T-helper 2 cell (primary cell): ENCODE data around the gene COP1.

Experiments used
- DNase-seq, 5 experiments: peaks; one replicate each; pipeline versions ENCODE4 v3.0.0 to v3.0.0-alpha.2; 2012 to 2022

COP1 gene

DNA sequence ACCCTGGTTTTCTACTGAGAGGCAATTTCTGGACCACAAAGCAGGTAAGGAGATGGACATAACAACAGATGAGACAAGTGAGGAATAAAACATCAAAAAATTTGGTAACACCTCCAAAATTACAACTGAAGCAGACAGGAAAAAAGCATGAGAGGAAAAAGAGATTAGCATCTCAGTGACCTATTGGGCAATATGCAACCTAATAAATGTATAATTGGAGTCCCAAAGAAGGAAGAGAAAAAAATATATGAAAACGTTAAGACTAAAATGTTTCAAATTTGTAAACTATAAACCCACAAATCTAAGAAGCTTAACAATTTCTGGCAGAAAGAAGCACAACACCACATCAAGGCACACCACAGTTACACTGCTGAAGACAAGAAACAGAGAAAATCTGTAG is 255.5 kb downstream of the COP1 start:
- DNase-seq = no peak

DNA sequence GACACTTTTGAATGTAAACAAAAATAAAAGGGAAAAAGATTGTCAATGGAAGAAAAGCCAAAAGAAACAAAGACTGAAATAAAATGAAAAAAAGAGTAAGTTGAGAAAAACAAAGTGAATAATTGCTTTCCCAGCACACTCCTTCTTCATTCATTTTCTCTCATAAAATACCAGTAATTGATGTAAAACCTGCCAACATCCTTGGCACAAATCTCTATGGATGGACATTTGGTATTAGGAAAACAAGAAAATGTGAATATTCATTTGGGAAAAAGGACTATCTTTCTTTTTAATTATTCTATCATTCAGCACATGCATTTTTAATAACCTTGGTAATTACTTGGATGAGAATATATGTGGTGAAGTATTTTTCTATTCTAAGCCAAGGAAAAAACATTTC is 259.3 kb downstream of the COP1 start:
- no peak for DNase-seq

- DNase-seq = no peak
Measured at GRCh38 chr1:175944591-175944990, 262.5 kb downstream of the COP1 start.

DNA sequence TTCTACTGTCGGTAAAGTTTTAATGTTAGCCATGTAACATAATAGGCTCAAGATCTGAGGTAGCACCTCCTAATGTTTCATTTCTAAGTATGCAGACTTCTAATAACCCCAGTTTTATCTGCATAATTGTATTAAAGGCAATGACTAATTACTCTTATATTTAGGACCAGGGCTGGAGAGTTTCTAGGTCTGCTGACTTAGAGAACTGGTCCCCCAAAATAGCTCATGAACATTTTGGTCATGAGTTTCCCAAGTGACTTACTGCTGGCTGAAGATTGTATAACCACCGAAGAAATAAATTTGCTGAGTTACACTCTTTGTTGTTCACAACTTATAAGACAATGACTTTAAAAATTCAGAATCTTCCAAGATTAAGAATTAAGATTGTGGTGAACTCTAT is 265.9 kb downstream of the COP1 start:
- DNase-seq = no peak

DNA sequence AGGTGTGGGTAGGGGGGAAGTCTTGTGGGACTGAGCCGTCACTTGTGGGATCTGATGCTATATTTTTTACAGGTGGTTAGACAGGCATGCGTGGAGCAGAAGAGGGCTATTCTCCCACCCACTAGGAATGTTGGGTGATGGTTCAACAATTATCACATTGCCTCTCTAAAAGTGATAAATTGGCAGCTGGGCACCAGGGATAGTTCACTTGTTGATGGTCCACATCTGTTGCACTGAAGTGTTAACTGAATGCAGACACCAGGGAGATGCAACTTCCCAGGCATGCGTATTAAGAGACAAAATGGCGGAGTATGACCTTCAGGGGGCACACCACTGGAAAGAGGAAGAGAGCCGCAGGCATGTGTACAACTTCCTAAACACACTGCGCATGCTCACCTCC is 270.4 kb downstream of the COP1 start:
- DNase-seq = no peak

DNA sequence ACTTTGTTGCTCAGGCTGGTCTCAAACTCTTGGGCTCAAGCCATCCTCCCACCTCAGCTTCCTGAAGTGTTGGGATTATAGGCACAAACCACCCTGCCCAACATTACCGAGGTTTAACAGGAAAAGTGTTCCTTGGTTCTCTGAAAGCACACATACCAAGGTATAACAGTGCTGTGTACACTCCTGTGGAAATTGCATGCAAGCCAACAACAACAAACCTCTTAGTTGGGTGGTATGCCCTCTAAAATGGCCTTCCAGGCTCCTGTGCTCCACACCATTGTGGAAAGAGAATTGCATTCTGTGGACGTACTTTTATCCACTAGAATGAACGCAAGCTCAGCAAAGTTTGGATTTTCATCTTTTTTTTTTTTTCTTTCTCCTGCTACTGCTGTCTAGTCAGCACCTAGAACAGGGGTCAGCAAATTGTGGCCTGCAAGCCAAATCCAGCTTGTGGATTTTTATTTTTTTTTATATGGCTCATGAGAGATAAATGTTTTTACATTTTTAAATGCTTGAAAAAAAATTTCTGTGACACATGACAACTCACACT is 271.4 kb downstream of the COP1 start:
- no peak for DNase-seq

- no peak for DNase-seq
Measured at GRCh38 chr1:175935166-175935565, 271.9 kb downstream of the COP1 start.

DNA sequence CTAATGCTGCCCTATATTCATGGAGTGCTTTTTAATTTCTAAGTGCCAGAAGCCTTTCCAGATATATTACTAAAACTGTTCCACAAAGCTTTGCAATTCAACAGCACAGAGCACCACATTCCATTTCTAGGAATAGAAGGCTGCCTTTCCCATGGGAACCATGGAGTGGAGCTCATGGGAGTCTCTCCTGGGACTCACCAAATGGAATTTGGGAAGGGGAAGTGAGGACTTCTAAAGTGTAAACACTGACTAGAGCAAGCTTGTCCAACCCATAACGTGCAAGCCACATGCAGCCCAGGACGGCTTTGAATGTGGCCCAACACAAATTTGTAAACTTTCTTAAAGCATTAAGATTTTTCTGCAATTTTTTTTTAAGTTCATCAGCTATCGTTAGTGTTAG is 273.3 kb downstream of the COP1 start:
- DNase-seq = no peak

GRCh38 chr1:175927944-175928343 is 279.1 kb downstream of the COP1 start:
- DNase-seq = no peak

DNA sequence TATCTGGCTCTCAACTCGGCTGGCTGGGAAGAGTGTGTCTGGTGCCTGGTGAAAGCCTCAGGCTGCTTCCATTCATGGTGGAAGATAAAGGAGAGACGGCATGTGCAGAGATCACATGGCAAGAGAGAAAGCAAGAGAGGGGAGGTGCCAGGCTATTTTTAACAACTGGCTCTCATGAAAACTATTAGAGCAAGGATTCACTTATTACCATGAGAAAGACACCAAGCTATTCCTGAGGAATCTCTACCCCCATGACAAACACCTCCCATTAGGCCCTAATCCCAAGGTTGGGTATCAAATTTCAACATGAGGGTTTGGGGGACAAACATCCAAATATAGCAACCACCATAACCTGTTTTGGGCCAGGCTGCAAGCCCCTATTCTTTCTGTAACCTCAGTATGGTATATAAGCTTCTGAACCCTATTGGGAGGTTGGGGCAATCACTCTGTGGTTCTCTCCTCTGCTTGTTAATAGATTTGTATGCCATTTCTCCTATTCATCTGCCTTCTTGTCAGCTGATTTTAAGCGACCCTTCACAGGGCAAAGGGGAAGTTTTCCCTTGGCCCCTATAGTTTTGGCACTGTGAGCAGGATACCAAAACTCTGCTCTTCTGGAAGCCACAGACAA is 284.7 kb downstream of the COP1 start:
- DNase-seq = no peak

- DNase-seq = no peak
Measured at GRCh38 chr1:175920381-175920780, 286.7 kb downstream of the COP1 start.

DNA sequence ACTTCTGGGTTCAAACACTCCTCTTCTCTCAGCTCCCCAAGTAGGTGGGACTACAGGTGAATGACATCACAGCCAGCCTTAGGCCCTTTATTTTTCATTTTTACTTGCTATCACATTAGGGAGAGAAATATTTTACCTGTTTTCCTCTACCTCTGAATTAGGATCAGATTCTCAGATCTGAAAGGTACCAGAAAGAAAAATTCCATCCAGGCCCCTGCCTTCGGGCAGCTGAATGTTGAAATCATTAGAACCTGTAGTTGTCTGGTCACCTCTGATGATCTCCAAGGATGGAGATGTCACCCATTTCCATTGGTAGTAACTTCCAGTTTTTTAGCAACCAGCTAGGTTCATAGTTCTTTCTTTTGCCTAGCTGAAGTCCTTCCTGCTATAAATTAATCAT is 288.1 kb downstream of the COP1 start:
- DNase-seq = no peak

DNA sequence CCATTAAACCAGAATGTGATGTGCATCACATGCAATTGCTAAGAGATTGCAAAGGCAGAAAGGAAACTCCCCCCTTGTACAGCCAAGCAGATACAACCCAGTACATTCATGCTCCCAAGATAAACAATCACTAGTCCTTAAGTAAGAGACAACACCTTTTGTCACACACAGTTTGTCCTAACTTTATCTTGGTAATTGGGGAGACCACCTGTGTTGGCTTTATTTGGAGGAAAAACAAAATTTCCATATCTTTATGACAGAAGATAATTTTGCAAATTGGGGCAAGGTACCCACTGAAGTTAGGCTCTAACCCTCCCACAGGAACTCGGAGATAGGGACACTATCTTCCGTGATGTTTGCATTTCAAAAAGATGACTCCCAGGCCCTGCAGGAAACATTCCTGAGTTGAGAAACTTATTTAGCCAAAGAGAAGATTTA is 288.7 kb downstream of the COP1 start:
- no peak for DNase-seq

GRCh38 chr1:175914115-175914514 is 293.0 kb downstream of the COP1 start:
- DNase-seq = no peak

DNA sequence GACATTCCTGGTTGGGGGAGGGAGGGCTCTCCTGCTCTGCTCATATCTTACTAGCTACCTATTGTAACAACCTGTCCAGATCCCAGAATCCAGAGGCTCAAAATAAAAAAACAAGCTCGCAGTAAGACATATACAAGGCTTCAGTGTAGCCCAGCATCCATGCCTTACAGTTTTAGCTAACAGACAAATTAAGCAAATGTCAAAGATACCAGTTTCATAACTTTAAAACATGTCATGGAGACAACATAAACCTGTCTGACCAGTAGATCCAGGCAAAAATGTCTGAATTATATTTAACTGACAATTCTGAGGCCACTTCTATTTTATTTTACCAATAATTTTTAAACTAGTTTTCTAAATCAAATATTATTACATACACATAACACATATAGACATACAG is 295.9 kb downstream of the COP1 start:
- no peak for DNase-seq

DNA sequence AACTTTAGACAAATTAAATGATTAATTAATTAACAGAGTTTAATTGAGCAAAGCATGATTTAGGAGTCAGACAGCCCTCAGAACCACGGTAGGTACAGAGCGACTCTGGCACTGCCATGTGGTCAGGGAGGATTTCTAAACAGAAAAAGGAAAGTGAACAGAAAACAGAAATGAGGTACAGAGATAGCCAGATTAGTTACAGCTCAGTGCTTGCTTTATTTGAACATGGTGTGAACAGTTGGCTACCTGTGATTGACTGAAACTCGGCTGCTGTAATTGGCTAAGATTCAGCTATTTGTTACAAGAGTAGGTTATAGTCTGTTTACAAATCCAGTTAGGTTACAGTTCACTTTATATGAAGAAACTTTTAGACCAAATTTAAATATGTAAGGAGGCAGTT is 300.7 kb downstream of the COP1 start:
- no peak for DNase-seq

DNA sequence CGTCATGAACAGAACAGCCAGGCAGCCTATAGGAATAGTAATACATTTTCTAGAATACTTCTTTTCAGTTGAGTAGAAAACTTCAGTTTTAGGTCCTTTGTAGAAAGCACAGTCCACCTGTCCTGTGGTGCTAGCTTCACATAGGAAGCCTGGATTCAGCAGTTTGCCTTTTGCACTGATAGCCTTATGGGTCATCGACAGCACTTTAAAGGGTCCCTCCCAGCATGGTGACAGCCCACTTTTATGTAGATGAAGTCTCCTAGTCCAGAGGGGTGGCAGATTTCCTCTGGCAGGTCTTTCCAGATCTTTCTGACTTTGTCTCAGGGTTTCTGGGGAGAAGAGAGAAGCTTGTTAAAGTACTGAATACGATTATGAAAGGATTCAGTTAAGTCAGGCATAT is 302.3 kb downstream of the COP1 start:
- DNase-seq = no peak

DNA sequence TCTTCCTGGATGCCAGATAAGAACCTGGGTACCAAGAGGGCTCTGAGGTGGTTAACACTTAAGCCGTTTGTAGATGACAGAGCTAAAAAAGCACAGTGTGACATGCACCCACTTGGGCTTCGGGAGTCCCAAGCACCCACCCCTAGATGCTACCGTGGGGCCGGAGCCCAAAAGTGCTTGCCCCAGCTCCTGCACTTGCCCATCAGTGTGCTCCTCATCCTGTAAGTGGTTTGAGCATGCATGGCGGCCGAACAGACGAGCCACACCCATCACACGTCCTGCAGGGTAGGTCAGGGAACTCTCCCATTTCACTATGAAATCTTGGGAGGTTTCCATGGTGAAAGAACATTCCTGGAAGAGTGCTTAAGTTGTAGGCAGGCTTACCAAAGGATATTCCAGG is 304.8 kb downstream of the COP1 start:
- DNase-seq = no peak

DNA sequence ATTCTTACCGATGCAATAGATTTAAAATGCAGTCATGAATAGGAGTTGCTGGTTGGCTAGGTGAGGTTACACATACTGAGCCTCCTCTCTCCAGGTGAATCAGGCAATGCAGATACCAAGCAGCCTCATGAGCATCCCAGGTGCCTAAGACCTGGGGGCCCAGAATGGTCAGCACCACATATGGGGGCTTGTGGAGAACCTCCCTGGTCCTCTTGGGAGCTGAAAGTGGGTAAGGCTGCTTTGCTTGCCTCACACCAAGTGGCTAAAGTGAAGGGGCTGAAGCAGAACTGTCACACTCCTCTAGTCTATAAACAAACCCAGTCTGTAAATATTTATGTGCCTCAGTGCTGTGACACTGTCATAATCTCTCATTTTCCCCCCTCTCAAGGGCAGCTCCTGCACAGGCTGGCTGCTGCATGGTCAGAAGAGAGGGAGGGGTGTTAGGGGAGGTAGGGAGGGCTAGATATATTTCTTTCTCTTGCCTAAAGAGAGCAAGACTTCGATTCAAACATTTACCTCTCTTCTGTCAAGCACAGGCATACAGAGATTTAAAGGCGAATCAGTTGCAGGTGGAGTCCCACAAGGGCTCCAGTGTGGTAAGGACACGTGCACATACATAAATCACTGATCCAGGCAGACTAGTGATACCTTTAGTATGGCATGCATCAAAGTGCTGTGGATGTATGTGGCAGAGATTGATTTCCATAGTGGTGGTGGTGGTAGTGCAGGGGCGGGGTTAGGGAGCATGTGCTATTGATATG is 305.8 kb downstream of the COP1 start:
- DNase-seq = no peak

GRCh38 chr1:175900171-175900570 is 306.9 kb downstream of the COP1 start:
- no peak for DNase-seq

DNA sequence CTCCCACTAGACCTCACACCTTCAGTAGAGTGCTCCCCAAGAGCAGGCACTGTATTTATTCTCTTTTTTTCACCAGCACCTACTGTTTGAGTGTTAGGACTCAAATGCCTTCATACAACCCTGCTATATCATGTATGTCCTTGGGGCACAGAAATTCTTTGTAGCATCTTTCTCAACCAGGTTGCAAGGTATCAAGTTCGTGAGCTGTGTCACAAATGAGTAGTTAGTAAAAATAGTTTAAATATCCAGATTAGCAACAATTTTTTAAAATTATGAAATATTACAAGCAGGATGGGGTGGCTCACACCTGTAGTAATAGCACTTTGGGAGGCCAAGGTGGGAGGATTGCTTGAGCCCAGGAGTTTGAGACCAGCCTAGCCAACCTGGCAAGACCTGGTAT is 311.1 kb downstream of the COP1 start:
- no peak for DNase-seq
